Activated T-cell treated with anti-CD3 and anti-CD28 coated beads for 1 hour (primary cell): Measurements from ENCODE around the gene OLAH.
"Not testable (repeated sequence)": the region's sequence is repeated elsewhere in the genome, so short reads cannot be mapped to it uniquely, and the experiment has no call there.

Source experiments
- DNase-seq: peaks from one replicate; pipeline ENCODE4 v3.0.0-alpha.2; 2020; ENCODE audit warnings: low read depth

OLAH gene

GRCh38 chr10:15043674-15044073 lies at the start of gene OLAH:
Gene OLAH, plus strand, starts transcription at chr10:15043943. Its CDS starts 3,346 bp downstream, at chr10:15047289.
- no peak for DNase-seq

DNA sequence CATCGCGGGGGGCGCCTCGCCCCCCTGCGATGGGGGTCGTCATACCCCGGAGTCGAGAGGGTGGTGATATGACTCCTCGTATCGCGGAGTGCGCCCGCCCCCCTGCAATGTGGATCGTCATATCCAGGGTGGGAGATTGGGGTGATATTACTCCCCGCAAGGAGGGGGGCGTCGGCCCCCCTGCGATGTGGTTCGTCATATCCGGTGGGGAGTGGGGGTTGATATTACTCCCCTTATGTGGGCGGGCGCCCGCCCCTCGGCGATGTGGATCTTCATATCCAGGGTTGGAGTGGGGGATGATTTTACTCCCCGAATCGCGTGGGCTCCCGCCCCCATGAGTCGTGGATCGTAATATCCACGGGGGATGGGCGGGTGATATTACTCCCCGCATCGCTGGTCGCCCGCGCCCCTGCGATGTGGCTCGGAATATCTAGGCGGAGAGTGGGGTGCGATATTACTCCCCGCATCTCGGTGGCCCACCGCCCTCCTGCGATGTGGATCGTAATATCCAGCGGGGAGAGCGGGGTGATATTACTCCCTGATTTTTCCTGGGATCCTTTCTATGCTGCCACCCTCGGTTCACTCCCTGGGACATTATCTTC lies 47.7 kb upstream of the OLAH start:
- DNase-seq = no peak

GRCh38 chr10:15013530-15013929 lies 30.2 kb upstream of the OLAH start:
- not testable (repeated sequence) for DNase-seq

DNA sequence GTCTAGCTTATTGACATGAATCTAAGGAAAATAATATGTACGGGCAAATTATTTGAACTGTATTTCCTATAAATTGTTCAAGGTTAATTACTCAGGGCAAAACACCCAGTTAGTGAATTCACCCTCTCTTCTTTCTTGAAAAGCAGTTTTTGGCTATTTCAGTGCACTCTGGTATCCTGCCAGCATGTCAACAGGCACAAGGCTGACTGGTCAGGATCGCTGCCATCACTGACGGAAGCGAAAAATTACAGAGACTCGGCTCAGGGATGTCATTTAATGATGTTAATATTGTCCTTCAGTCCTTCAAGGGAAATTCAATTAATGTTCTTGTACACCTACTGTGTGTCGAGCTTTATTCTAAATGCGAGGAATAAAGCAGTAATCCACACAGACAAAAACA lies 28.3 kb upstream of the OLAH start:
- DNase-seq = no peak

DNA sequence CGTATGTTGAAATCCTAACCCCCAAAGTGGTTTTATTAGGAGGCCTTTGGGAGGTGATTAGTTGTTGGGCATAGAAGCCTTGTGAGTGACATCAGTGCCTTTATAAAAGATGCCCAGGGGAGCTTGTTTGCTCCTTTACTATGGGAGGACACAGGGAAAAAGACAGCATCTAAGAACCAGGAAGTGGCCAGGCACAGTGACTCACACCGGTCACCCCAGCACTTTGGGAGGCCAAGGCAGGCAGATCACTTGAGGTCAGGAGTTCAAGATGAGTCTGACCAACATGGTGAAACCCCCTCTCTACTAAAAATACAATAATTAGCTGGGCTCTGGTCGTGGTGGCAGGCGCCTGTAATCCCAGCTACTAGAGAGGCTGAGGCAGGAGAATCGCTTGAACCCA lies 22.8 kb upstream of the OLAH start:
- DNase-seq = not testable (repeated sequence)

- DNase-seq = not testable (repeated sequence)
Measured at GRCh38 chr10:15023079-15023478, 20.7 kb upstream of the OLAH start.

DNA sequence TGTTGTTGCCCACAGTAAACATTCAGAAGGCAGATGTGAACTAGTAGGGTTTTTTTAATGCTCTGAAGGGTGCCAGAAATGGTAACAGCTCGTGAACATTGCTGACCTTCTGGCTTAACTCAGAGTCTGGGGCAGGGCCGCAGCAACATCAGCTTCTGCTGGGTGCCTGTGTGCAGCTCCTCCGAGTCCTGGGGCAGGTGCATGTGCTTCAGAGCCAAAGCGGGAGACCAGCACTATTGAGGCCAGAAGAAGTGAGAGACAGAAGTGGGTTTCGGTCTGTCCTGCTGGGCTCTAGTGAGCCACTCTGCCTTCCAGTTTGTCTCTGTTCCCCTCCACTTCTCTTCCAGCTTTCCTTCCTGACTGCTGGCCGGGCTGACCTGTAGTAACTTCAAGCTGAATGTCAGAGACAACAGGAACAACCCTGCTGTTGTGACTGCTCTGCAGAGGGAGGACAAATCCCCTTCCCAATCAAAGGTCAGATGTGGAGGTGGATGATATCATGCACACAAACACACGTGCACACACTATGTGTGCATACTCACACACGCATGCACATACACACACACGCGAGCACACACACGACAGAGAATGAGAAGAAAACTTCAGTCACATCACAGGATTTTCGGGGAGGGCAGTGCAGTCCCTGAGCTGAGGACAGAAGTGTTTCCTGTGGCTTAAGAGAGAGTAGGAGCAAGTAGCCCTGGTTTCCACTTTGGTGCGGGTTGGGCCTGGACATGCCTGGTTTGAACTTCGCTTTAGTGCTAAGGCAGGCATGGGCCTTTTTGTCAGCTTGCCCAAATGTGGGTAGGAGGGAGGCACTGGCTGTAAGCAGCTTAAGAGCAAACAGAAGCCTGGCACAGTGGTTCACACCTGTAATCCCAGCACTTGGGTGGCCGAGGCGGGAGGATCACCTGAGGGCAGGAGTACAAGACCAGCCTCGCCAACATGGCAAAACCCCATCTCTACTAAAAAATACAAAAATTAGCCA lies 19.4 kb upstream of the OLAH start:
- DNase-seq = not testable (repeated sequence)

DNA sequence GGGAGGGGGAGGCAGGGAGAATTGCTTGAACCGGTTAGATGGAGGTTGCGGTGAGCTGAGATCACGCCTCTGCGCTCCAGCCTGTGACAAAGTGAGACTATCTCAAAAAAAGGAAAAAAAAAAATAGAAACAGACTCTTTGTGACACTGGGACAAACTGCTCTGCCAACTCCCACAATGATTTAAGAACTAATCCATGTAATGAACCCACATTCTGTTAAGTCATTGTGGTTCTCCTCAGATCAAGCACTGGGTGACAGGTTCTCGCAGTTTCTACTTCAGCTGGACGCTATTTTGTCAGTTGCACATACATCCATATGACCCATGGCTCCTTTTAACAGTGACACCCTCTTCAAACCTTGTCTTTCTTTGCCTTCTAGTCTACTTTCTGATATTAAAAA lies 18.7 kb upstream of the OLAH start:
- not testable (repeated sequence) for DNase-seq

GRCh38 chr10:15027741-15028140 lies 16.0 kb upstream of the OLAH start:
- no peak for DNase-seq

DNA sequence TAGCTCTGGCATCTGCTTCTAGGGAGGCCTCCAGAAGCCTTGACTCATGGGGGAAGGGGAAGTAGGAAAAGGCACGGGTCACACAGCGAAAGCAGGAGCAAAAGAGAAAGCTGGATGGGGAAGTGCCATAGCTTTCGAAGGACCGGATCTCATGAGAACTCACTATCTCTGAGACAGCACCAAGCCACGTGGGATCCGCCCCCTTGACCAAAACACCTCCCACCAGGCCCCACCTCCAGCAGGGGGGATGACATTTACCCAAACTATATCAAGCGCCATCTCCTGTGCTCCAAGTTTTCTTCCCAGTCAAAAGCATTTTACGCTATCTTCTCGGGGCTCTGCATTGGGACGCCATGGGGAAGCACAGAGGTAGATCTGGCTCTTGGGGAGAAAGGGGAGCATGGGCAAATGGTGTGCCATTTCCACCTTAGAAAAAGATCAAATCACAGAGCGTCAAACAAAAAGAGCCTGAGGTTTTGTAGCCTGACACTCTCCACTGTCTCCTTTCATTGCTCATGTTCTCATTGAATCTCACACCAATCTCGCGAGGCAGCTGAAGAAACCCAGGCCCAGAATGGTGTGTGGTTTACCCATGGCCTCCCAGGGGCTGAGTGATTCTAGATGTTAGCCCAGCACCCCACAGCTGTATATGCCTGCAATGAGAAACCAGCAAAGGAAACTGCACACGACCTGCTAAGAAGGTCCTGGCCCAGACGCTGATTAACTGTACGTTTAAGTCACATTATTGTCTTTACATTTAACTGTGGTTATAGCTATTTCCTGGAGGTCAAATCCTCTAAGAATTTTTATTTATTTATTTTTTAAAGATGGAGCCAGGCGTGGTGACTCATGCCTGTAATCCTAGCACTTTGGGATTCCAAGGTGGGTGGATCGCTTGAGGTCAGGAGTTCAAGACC lies 8.1 kb upstream of the OLAH start:
- DNase-seq = no peak

GRCh38 chr10:15037691-15038090 lies 6.1 kb upstream of the OLAH start:
- no peak for DNase-seq

- DNase-seq = no peak
Measured at GRCh38 chr10:15038416-15038815, 5.3 kb upstream of the OLAH start.

GRCh38 chr10:15045380-15045779 lies 1.6 kb downstream of the OLAH start:
- DNase-seq = no peak

- DNase-seq = no peak
Measured at GRCh38 chr10:15046626-15047025, 2.9 kb downstream of the OLAH start.

GRCh38 chr10:15049533-15049932 lies 5.8 kb downstream of the OLAH start:
- DNase-seq = no peak

- no peak for DNase-seq
Measured at GRCh38 chr10:15052121-15052520, 8.4 kb downstream of the OLAH start.

DNA sequence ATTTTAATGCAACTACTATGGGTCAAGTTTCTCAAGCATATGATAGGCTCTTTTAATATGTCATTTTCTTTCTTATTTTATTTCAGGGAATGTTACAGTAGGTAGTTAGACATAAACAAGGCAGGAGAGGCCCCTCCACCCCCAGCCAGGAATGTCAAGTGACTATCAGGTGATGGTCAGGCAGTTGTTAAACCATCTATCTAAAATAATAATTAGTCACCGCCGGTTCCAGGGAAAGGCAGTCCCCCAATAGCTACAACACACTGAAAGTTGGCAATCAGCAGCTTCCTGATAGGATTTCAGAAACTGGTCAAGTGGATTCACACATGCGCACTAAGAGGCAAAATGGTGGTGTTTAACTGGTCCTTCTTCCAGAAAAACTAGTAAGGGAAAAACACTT lies 9.3 kb downstream of the OLAH start:
- no peak for DNase-seq

DNA sequence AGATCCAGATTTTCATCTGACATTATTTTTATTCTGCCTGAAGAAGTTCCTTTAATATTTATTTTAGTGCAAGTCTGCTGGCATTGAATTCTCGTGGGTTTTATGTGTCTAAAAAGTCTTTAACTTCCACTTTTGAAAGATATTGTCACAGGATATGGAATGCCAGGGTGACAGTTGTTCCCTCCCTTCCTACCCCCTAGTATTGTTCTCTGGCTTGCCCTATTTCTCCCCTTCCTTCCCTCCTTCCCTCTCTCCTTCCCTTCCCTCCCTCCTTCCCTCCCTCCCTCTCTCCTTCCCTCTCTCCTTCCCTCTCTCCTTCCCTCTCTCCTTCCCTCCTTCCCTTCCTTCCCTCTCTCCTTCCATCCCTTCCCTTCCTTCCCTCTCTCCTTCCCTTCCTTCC lies 14.9 kb downstream of the OLAH start:
- no peak for DNase-seq

DNA sequence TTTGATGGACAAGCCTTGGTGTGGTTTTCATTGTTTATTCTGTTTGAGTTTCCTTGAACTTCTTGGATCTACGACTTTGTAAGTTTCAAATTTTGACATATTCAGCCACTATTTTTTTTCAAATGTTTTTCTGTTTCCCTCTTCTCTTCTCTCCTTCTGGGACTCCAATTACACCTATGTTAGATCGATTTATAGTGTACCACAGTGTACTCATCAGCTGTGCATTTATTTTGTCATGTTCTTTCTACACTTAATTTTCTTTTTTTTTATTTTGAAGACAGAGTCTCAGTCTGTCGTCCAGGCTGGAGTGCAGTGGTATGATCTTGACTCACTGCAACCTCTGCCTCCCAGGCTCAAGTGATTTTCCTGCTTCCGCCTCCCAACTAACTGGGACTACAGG lies 16.2 kb downstream of the OLAH start:
- no peak for DNase-seq

DNA sequence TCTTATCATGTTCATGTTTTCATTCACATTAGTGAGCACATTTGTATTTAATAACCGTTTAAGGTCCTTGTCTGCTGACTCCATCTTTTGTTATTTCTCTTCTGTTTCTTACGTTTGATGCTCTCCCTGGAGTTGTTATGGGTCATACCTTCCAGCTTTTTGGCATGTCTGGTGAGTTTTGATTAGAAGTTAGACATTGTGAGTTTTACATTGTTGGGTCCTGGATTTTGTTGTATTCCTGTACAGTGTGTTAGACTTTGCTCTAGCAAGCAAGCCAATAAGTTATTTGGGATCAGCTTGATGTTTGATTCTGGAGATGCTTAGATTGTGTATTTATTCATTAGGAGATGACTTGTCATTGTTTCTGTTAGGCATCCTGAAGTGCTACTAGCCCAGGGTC lies 16.9 kb downstream of the OLAH start:
- DNase-seq = no peak

DNA sequence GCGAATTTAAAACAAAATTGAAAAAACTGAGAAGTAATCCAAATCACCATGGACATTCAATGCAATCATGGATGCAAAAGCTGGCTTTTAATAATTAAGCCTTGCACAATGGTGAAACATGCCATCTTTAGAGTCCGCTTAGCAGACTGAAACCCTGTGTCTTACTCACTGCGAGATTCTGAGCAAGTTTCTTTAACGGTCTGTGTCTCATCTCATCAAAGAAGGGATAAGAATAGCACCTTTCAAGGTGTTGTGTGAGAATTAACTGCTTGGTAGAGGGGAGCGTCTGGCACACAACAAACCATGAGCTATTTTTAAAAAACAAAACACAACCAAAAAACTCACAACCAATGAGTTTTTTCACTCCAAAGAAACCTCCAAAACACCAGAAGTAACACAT lies 23.4 kb downstream of the OLAH start:
- no peak for DNase-seq

GRCh38 chr10:15068802-15069201 lies 25.1 kb downstream of the OLAH start:
- no peak for DNase-seq
